Rectal smooth muscle tissue (tissue), 1 donor: ENCODE measurements around the gene CMC1.

ENCODE experiments used
- H3K27ac ChIP-seq: one replicate; pipeline ENCODE4 v1.7.0; 2013; ENCODE audit warnings: low read depth, low read length, inconsistent platforms
- H3K27me3 ChIP-seq: one replicate; pipeline ENCODE4 v1.7.0; 2013; ENCODE audit warnings: low read length; ENCODE audit not compliant: control insufficient read depth, insufficient read depth
- H3K36me3 ChIP-seq: one replicate; pipeline ENCODE4 v1.7.0; 2013; ENCODE audit warnings: low read length; ENCODE audit not compliant: control insufficient read depth, insufficient read depth
- H3K4me1 ChIP-seq: one replicate; pipeline ENCODE4 v1.7.0; 2013; ENCODE audit warnings: low read length; ENCODE audit not compliant: control insufficient read depth, insufficient read depth
- H3K4me3 ChIP-seq: one replicate; pipeline ENCODE4 v1.7.0; 2013; ENCODE audit warnings: low read length
- H3K9ac ChIP-seq: one replicate; pipeline ENCODE4 v1.7.0; 2013; ENCODE audit warnings: low read length

The CMC1 gene

GRCh38 chr3:28349469-28350000 is 108.1 kb downstream of the CMC1 start:
- peak overlapping the region; percentile 89 for H3K9ac ChIP-seq
- peak overlapping the region; percentile 96 for H3K4me3 ChIP-seq

More at GRCh38 chr3:28349469-28350000, 108.1 kb downstream of the CMC1 start:
- H3K27ac ChIP-seq, result peak overlapping the region; percentile 99
- H3K36me3 ChIP-seq, result peaks cover 4% of the 10 kb centered on the region
- peaks cover 11% of the 10 kb centered on the region for H3K4me1 ChIP-seq
- H3K27me3 ChIP-seq, result no peaks in the 10 kb centered on the region
